Upper lobe of right lung (tissue), 1 donor: ENCODE data around the gene MYO18B. TPM values are rescaled to one million over a fixed set of nuclear protein-coding genes. Genes with fewer than 3 reads are reported as not detected.

Experiments used
- ATAC-seq: fragments of 200-7000 bp; cut with Tn5 transposase; one replicate; pipeline ENCODE4 v1.9.1; 2020; ENCODE audit warnings: mild to moderate bottlenecking, moderate library complexity
- DNase-seq: peaks from one replicate; pipeline ENCODE4 v3.0.0-alpha.2; 2020
- H3K27ac ChIP-seq: fragments of 200-600 bp; one replicate; pipeline ENCODE4 v1.8.0; 2022
- H3K27me3 ChIP-seq: fragments of 200-600 bp; one replicate; pipeline ENCODE4 v1.8.0; 2022; ENCODE audit warnings: mild to moderate bottlenecking
- H3K36me3 ChIP-seq: fragments of 200-600 bp; one replicate; pipeline ENCODE4 v1.8.0; 2022
- H3K4me1 ChIP-seq: fragments of 200-600 bp; one replicate; pipeline ENCODE4 v1.8.0; 2022
- H3K4me3 ChIP-seq: fragments of 200-600 bp; one replicate; pipeline ENCODE4 v1.8.0; 2022; ENCODE audit warnings: mild to moderate bottlenecking
- H3K9me3 ChIP-seq: fragments of 200-600 bp; one replicate; pipeline ENCODE4 v1.8.0; 2022
- CTCF ChIP-seq: fragments of 200-600 bp; IDR thresholded peaks from one replicate; pipeline ENCODE4 v1.8.0; 2022; ENCODE audit warnings: antibody characterized with exemption
- intact Hi-C: fragments of 100-400 bp; cut with DNase I; formaldehyde crosslinking; loops from one replicate; pipeline ENCODE4 v1.11.0; 2022
- total RNA-seq: library from RNA; stranded (reverse); fragmentation: NEBNext Ultra II Directional; extraction: Animal tissue kit (Norgen Biotek cat#: 25700); gene quantifications from one replicate; pipeline ENCODE4 v1.2.1, GENCODE V29; 2021
- donor health status: DM: no; HTN: yes; CAD: no; lungs with severe emphysema.

MYO18B gene
- total RNA-seq, 1 donor from 2014 or later: 0.14 TPM

- ATAC-seq (no peak), DNase-seq (no peak)
- H3K27me3 ChIP-seq: peaks cover 10% of the 10 kb centered on the region
- H3K36me3 ChIP-seq: no peaks in the 10 kb centered on the region
- no peak overlapping the region for H3K4me3 ChIP-seq
- H3K9me3 ChIP-seq: no peaks in the 10 kb centered on the region
- no peak overlapping the region for H3K27ac ChIP-seq
- H3K4me1 ChIP-seq: no peaks in the 10 kb centered on the region
- intact Hi-C loops: no loop called here
- no peak for TF ChIP-seq CTCF
Observed at GRCh38 chr22:25882360-25882759, 140.4 kb downstream of the MYO18B start.

- Histone ChIP-seq H3K4me3 (no peak overlapping the region), H3K27me3 (peaks cover 10% of the 10 kb centered on the region), H3K4me1 (no peaks in the 10 kb centered on the region), H3K36me3 (no peaks in the 10 kb centered on the region), H3K27ac (no peak overlapping the region), H3K9me3 (no peaks in the 10 kb centered on the region)
- no peak for TF ChIP-seq CTCF
- ATAC-seq: no peak
- intact Hi-C loops: no loop called here
- no peak for DNase-seq
Observed at GRCh38 chr22:25883482-25884033, 141.6 kb downstream of the MYO18B start.

- intact Hi-C loops: no loop called here
- H3K27ac ChIP-seq: no peak overlapping the region
- TF ChIP-seq CTCF: no peak
- no peaks in the 10 kb centered on the region for H3K4me1 ChIP-seq
- ATAC-seq: no peak
- H3K9me3 ChIP-seq: no peaks in the 10 kb centered on the region
- H3K27me3 ChIP-seq: peaks cover 10% of the 10 kb centered on the region
- DNase-seq: no peak
- H3K4me3 ChIP-seq: no peak overlapping the region
- no peaks in the 10 kb centered on the region for H3K36me3 ChIP-seq
Observed at GRCh38 chr22:25884121-25884520, 142.1 kb downstream of the MYO18B start.

GRCh38 chr22:25888399-25889054, 146.5 kb downstream of the MYO18B start:
- no peaks in the 10 kb centered on the region for H3K9me3 ChIP-seq
- no peaks in the 10 kb centered on the region for H3K36me3 ChIP-seq
- no peaks in the 10 kb centered on the region for H3K4me1 ChIP-seq
- H3K27me3 ChIP-seq: peaks cover 10% of the 10 kb centered on the region
- no peak overlapping the region for H3K27ac ChIP-seq
- H3K4me3 ChIP-seq: no peak overlapping the region
- TF ChIP-seq CTCF: no peak
- DNase-seq: no peak
- no peak for ATAC-seq
- intact Hi-C loops: no loop called here

- no peaks in the 10 kb centered on the region for H3K36me3 ChIP-seq
- intact Hi-C loops: no loop called here
- TF ChIP-seq CTCF: no peak
- H3K9me3 ChIP-seq: no peaks in the 10 kb centered on the region
- H3K4me1 ChIP-seq: no peaks in the 10 kb centered on the region
- DNase-seq: no peak
- peaks cover 10% of the 10 kb centered on the region for H3K27me3 ChIP-seq
- no peak overlapping the region for H3K4me3 ChIP-seq
- H3K27ac ChIP-seq: no peak overlapping the region
- ATAC-seq: no peak
Observed at GRCh38 chr22:25890651-25891050, 148.7 kb downstream of the MYO18B start.
